Fibroblast of lung (primary cell): Measurements from ENCODE around the gene TMEM234. TPM values are rescaled to one million over a fixed set of nuclear protein-coding genes. Genes with fewer than 3 reads are reported as not detected.

Experiments used
- polyA plus RNA-seq, 2 donors: library from polyadenylated mRNA; depleted of rRNA in 1 of 2; stranded (reverse) in 1 of 2; unstranded in 1 of 2; fragments of >200 nt; gene quantifications; 2 replicates each; pipeline ENCODE4 v1.2.1, GENCODE V29; 2011 to 2012; ENCODE audit warnings: missing spikeins in 1 of 2
- total RNA-seq: library from RNA; depleted of rRNA; stranded (reverse); fragments of >200 nt; gene quantifications from 2 replicates; pipeline ENCODE4 v1.2.1, GENCODE V29; 2014

Gene TMEM234
- total and polyA plus RNA-seq, 2 donors (not counting 1 experiment from before 2014, with no cell fraction given): 15.8 to 17.5 TPM

Other genes starting within 250 kb of the TMEM234 start
- gene KHDRBS1, start 208.5 kb downstream of the TMEM234 start, total RNA-seq: 42.1 and 56.0 TPM in 2 replicates
- gene KHDRBS1, start 208.5 kb downstream of the TMEM234 start, polyA plus RNA-seq: 73.0 and 84.8 TPM in 2 replicates
- gene TMEM39B, start 149.4 kb downstream of the TMEM234 start, total RNA-seq: 4.4 and 7.9 TPM in 2 replicates
- 11.1 and 15.0 TPM in 2 replicates for gene TMEM39B, start 149.4 kb downstream of the TMEM234 start, polyA plus RNA-seq
- gene KPNA6, start 114.3 kb downstream of the TMEM234 start, total RNA-seq: 27.0 and 40.1 TPM in 2 replicates
- 44.4 and 48.5 TPM in 2 replicates for gene KPNA6, start 114.3 kb downstream of the TMEM234 start, polyA plus RNA-seq
- 94.0 and 118 TPM in 2 replicates for gene TXLNA, start 42.7 kb downstream of the TMEM234 start, total RNA-seq
- gene TXLNA, start 42.7 kb downstream of the TMEM234 start, polyA plus RNA-seq: 56.5 and 64.0 TPM in 2 replicates
- gene CCDC28B, start 21.8 kb downstream of the TMEM234 start, total RNA-seq: 7.4 and 12.4 TPM in 2 replicates
- 9.4 and 10.1 TPM in 2 replicates for gene CCDC28B, start 21.8 kb downstream of the TMEM234 start, polyA plus RNA-seq
- 1.3 and 2.3 TPM in 2 replicates for gene IQCC, start 16.7 kb downstream of the TMEM234 start, total RNA-seq
- 2.0 and 2.6 TPM in 2 replicates for gene IQCC, start 16.7 kb downstream of the TMEM234 start, polyA plus RNA-seq
- gene DCDC2B, start 13.3 kb downstream of the TMEM234 start, total RNA-seq: not detected in 2 replicates
- not detected in 2 replicates for gene DCDC2B, start 13.3 kb downstream of the TMEM234 start, polyA plus RNA-seq
- gene EIF3I, start 54 bp upstream of the TMEM234 start, total RNA-seq: 246 and 277 TPM in 2 replicates
- 492 and 721 TPM in 2 replicates for gene EIF3I, start 54 bp upstream of the TMEM234 start, polyA plus RNA-seq
- 2.1 and 3.1 TPM in 2 replicates for gene FAM167B, start 24.9 kb upstream of the TMEM234 start, total RNA-seq
- gene FAM167B, start 24.9 kb upstream of the TMEM234 start, polyA plus RNA-seq: 1.0 and 1.3 TPM in 2 replicates
- not detected in 2 replicates for gene LCK, start 28.9 kb upstream of the TMEM234 start, total RNA-seq
- not detected in 2 replicates for gene LCK, start 28.9 kb upstream of the TMEM234 start, polyA plus RNA-seq
- 86.3 and 100 TPM in 2 replicates for gene HDAC1, start 69.7 kb upstream of the TMEM234 start, total RNA-seq
- 143 and 159 TPM in 2 replicates for gene HDAC1, start 69.7 kb upstream of the TMEM234 start, polyA plus RNA-seq
- 11.7 and 33.1 TPM in 2 replicates for gene MARCKSL1, start 113.9 kb upstream of the TMEM234 start, total RNA-seq
- gene MARCKSL1, start 113.9 kb upstream of the TMEM234 start, polyA plus RNA-seq: 79.1 and 107 TPM in 2 replicates
- gene FAM229A, start 140.1 kb upstream of the TMEM234 start, total RNA-seq: 0.77 and 0.99 TPM in 2 replicates
- 0.53 and 0.77 TPM in 2 replicates for gene FAM229A, start 140.1 kb upstream of the TMEM234 start, polyA plus RNA-seq
- gene TSSK3, start 140.2 kb upstream of the TMEM234 start, total RNA-seq: 0.50 and 0.51 TPM in 2 replicates
- gene TSSK3, start 140.2 kb upstream of the TMEM234 start, polyA plus RNA-seq: 0.35 and 0.58 TPM in 2 replicates
- gene BSDC1, start 172.1 kb upstream of the TMEM234 start, total RNA-seq: 48.5 and 55.5 TPM in 2 replicates
- 42.4 and 42.8 TPM in 2 replicates for gene BSDC1, start 172.1 kb upstream of the TMEM234 start, polyA plus RNA-seq
- gene ZBTB8B, start 242.7 kb upstream of the TMEM234 start, total RNA-seq: not detected in 2 replicates
- gene ZBTB8B, start 242.7 kb upstream of the TMEM234 start, polyA plus RNA-seq: not detected in 2 replicates